CD4-positive, alpha-beta T cell treated with Interleukin-6 at 100 ng/mL for 8 hours (primary cell): ENCODE data around the gene DNAJC10.
"Not testable (repeated sequence)": the region's sequence is repeated elsewhere in the genome, so short reads cannot be mapped to it uniquely, and the experiment has no call there.

Experiments
- DNase-seq: peaks from one replicate; pipeline ENCODE4 v3.0.0-alpha.2; 2020; ENCODE audit warnings: mixed read lengths, low spot score

Gene DNAJC10

GRCh38 chr2:182715892-182716649 is at the start of gene DNAJC10:
TSS of gene DNAJC10 (plus strand) at chr2:182716257. CDS start at chr2:182718087, 1,830 bp downstream.
- DNase-seq: peak; percentile 82

- DNase-seq: peak; percentile 33
Observed at GRCh38 chr2:182666674-182667314, 49.3 kb upstream of the DNAJC10 start.

- no peak for DNase-seq
Observed at GRCh38 chr2:182667315-182667695, 48.8 kb upstream of the DNAJC10 start.

- DNase-seq: no peak
Observed at GRCh38 chr2:182668671-182669070, 47.4 kb upstream of the DNAJC10 start.

- no peak for DNase-seq
Observed at GRCh38 chr2:182672466-182673165, 43.4 kb upstream of the DNAJC10 start.

GRCh38 chr2:182680837-182681236 is 35.2 kb upstream of the DNAJC10 start:
- no peak for DNase-seq

- DNase-seq: no peak
Observed at GRCh38 chr2:182682210-182682609, 33.8 kb upstream of the DNAJC10 start.

GRCh38 chr2:182685559-182685958 is 30.5 kb upstream of the DNAJC10 start:
- no peak for DNase-seq

- not testable (repeated sequence) for DNase-seq
Observed at GRCh38 chr2:182686763-182687162, 29.3 kb upstream of the DNAJC10 start.

GRCh38 chr2:182694189-182694588 is 21.9 kb upstream of the DNAJC10 start:
- no peak for DNase-seq

- no peak for DNase-seq
Observed at GRCh38 chr2:182695776-182696175, 20.3 kb upstream of the DNAJC10 start.

- DNase-seq: no peak
Observed at GRCh38 chr2:182698671-182699070, 17.4 kb upstream of the DNAJC10 start.

- no peak for DNase-seq
Observed at GRCh38 chr2:182705761-182706160, 10.3 kb upstream of the DNAJC10 start.

GRCh38 chr2:182706751-182707150 is 9.3 kb upstream of the DNAJC10 start:
- DNase-seq: no peak

- no peak for DNase-seq
Observed at GRCh38 chr2:182713601-182714000, 2.5 kb upstream of the DNAJC10 start.

- no peak for DNase-seq
Observed at GRCh38 chr2:182715121-182715891, 751 bp upstream of the DNAJC10 start.

GRCh38 chr2:182716650-182716979 is 558 bp downstream of the DNAJC10 start:
- DNase-seq: no peak

- DNase-seq: no peak
Observed at GRCh38 chr2:182717416-182717815, 1.4 kb downstream of the DNAJC10 start.

GRCh38 chr2:182717816-182718215 is 1.8 kb downstream of the DNAJC10 start:
- no peak for DNase-seq

- no peak for DNase-seq
Observed at GRCh38 chr2:182718459-182718858, 2.4 kb downstream of the DNAJC10 start.

- DNase-seq: not testable (repeated sequence)
Observed at GRCh38 chr2:182719116-182719515, 3.1 kb downstream of the DNAJC10 start.

- no peak for DNase-seq
Observed at GRCh38 chr2:182724656-182725055, 8.6 kb downstream of the DNAJC10 start.
